Colonic mucosa (tissue), 4 donors: Measurements from ENCODE around the gene SKAP1. TPM values are rescaled to one million over a fixed set of nuclear protein-coding genes. Genes with fewer than 3 reads are reported as not detected.

Experiments
- DNase-seq: peaks from one replicate; pipeline ENCODE4 v3.0.0-alpha.2; 2020
- H3K27ac ChIP-seq: fragments of 200-600 bp; one replicate; pipeline ENCODE4 v1.8.0; 2021
- H3K27me3 ChIP-seq: fragments of 200-600 bp; one replicate; pipeline ENCODE4 v1.8.0; 2021
- H3K36me3 ChIP-seq: fragments of 200-600 bp; one replicate; pipeline ENCODE4 v1.8.0; 2021
- H3K4me1 ChIP-seq: fragments of 200-600 bp; one replicate; pipeline ENCODE4 v1.8.0; 2021; ENCODE audit warnings: mild to moderate bottlenecking
- H3K4me3 ChIP-seq: fragments of 200-600 bp; one replicate; pipeline ENCODE4 v1.8.0; 2021
- H3K9ac ChIP-seq, 2 donors: one replicate each; pipeline ENCODE4 v1.7.0; 2013; ENCODE audit warnings: control low read depth in 2 of 2, low read depth in 2 of 2, low read length in 2 of 2
- H3K9me3 ChIP-seq: fragments of 200-600 bp; one replicate; pipeline ENCODE4 v1.8.0; 2021
- CTCF ChIP-seq: fragments of 200-600 bp; IDR thresholded peaks from one replicate; pipeline ENCODE4 v1.8.0; 2022; ENCODE audit warnings: antibody characterized with exemption, mild to moderate bottlenecking
- intact Hi-C: fragments of 100-400 bp; cut with DNase I; formaldehyde crosslinking; loops from one replicate; pipeline ENCODE4 v1.14.1; 2022
- total RNA-seq, 2 donors: library from RNA; stranded (reverse); fragmentation: NEBNext Ultra II Directional in 1 of 2; extraction: Animal tissue kit (Norgen Biotek cat#: 25700) in 1 of 2; gene quantifications; one replicate each; pipeline ENCODE4 v1.2.1, GENCODE V29; 2021
- donor health status: healthy.
- donor health status: DM: no; HTN: no; CAD: no.
- donor health status: DM: no; HTN: no; CAD: no.

The SKAP1 gene
- total RNA-seq, 2 donors from 2014 or later = 1.2 to 2.1 TPM

- H3K27ac ChIP-seq = no peak overlapping the region
- H3K9ac ChIP-seq = no peak overlapping the region
- DNase-seq = no peak
- H3K4me1 ChIP-seq = no peaks in the 10 kb centered on the region
- no peaks in the 10 kb centered on the region for H3K27me3 ChIP-seq
- TF ChIP-seq CTCF = no peak
- no peaks in the 10 kb centered on the region for H3K9me3 ChIP-seq
- intact Hi-C loops = no loop called here
- H3K4me3 ChIP-seq = no peak overlapping the region
- no peaks in the 10 kb centered on the region for H3K36me3 ChIP-seq
Observed at GRCh38 chr17:48389903-48390302, 40.1 kb downstream of the SKAP1 start.

- no peak for DNase-seq
- intact Hi-C loops = no loop called here
- H3K27ac ChIP-seq = no peak overlapping the region
- TF ChIP-seq CTCF = no peak
- H3K4me1 ChIP-seq = no peaks in the 10 kb centered on the region
- H3K9ac ChIP-seq = no peak overlapping the region
- H3K36me3 ChIP-seq = no peaks in the 10 kb centered on the region
- H3K4me3 ChIP-seq = no peak overlapping the region
- H3K9me3 ChIP-seq = no peaks in the 10 kb centered on the region
- H3K27me3 ChIP-seq = no peaks in the 10 kb centered on the region
Observed at GRCh38 chr17:48388955-48389743, 40.9 kb downstream of the SKAP1 start.

GRCh38 chr17:48386826-48387225 is 43.2 kb downstream of the SKAP1 start:
- TF ChIP-seq CTCF = no peak
- intact Hi-C loops = no loop called here
- no peaks in the 10 kb centered on the region for H3K4me1 ChIP-seq
- no peaks in the 10 kb centered on the region for H3K27me3 ChIP-seq
- DNase-seq = no peak
- H3K36me3 ChIP-seq = no peaks in the 10 kb centered on the region
- H3K9me3 ChIP-seq = no peaks in the 10 kb centered on the region
- no peak overlapping the region for H3K27ac ChIP-seq
- no peak overlapping the region for H3K9ac ChIP-seq
- H3K4me3 ChIP-seq = no peak overlapping the region

- intact Hi-C loops = no loop called here
- no peak for DNase-seq
- H3K27me3 ChIP-seq = no peaks in the 10 kb centered on the region
- TF ChIP-seq CTCF = no peak
- no peak overlapping the region for H3K27ac ChIP-seq
- no peaks in the 10 kb centered on the region for H3K36me3 ChIP-seq
- H3K9ac ChIP-seq = no peak overlapping the region
- H3K9me3 ChIP-seq = no peaks in the 10 kb centered on the region
- no peaks in the 10 kb centered on the region for H3K4me1 ChIP-seq
- no peak overlapping the region for H3K4me3 ChIP-seq
Observed at GRCh38 chr17:48385319-48385718, 44.7 kb downstream of the SKAP1 start.

- no peaks in the 10 kb centered on the region for H3K4me1 ChIP-seq
- H3K9ac ChIP-seq = no peak overlapping the region
- H3K36me3 ChIP-seq = no peaks in the 10 kb centered on the region
- no peaks in the 10 kb centered on the region for H3K27me3 ChIP-seq
- H3K27ac ChIP-seq = no peak overlapping the region
- no peaks in the 10 kb centered on the region for H3K9me3 ChIP-seq
- no peak overlapping the region for H3K4me3 ChIP-seq
- no peak for TF ChIP-seq CTCF
- intact Hi-C loops = no loop called here
- DNase-seq = no peak
Observed at GRCh38 chr17:48384164-48384563, 45.9 kb downstream of the SKAP1 start.
